Stimulated activated CD4-positive, alpha-beta T cell treated with anti-CD3 and anti-CD28 coated beads, Interleukin-2, amount 100 ng/mL, for 24 hours (primary cell): ENCODE data around the gene ZNF341.

Source experiments
- DNase-seq, 2 donors: peaks; one replicate each; pipeline ENCODE4 v3.0.0-alpha.2; 2020

The ZNF341 gene

DNA sequence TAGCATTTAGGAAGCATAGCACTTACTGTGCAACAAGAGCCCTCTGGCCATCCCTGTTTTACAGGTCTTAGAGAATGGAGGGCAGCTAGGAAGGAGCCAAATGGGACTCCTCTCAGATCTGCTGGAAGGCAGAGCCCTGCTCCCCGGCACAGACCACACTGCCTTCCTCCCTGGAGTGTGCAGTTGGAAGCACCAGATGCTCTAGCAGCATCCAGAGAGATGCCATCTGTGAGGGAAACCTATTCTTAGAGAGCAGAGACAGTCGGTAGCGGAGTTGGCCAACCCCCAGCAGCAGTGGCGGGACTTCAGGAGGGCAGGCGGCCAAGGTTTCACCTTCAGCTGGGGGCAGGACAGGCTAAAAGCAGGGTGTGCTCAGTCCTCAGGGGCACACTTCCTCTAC, 28.9 kb upstream of the ZNF341 start:
- no peak for DNase-seq

- DNase-seq, result no peak
Measured at GRCh38 chr20:33703498-33704137, 28.2 kb upstream of the ZNF341 start.

GRCh38 chr20:33704197-33704924, 27.4 kb upstream of the ZNF341 start:
- no peak for DNase-seq

- DNase-seq, result no peak
Measured at GRCh38 chr20:33707668-33708067, 24.1 kb upstream of the ZNF341 start.

DNA sequence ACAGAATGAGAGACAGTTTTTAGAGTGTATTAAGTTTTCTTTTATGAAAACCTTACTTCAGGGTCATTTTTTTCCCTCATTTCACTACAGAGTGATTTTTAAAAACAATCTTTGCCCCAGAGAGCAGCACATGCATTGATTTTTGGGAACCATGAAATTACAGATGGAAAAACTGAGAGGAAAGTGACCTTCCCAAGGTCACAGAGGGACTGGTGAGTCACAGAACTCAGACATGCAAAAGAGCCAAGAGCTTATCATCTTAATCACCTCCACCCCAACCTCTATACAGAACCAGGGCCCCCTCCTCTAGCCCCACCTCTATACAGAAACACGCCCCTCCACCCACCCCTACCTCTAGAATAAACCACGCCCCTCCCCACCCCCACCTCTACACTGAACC, 22.4 kb upstream of the ZNF341 start:
- DNase-seq, result no peak

DNA sequence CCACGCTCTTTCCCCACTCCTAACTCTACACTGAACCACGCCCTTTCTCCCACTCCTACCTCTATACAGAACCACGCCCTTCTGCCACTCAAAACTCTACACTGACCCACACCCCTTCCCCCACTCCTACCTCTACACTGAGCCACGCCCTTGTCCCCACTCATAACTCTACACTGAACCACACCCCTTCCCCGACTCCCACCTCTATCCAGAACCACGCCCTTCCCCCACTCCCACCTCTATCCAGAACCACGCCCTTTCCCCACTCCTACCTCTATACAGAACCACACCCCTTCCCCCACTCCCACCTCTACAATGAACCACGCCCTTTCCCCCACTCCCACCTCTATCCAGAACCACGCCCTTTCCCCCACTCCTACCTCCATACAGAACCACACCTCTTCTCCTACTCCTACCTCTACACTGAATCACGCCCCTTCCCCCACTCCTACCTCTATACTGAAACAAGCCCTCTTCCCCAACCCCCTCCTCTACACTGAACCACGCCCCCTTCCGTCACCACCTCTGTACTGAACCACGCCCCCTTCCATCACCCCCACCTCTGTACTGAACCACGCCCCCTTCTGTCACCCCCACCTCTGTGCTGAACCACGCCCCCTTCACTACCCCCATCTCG, 21.8 kb upstream of the ZNF341 start:
- DNase-seq, result no peak

- no peak for DNase-seq
Measured at GRCh38 chr20:33710681-33711445, 20.9 kb upstream of the ZNF341 start.

GRCh38 chr20:33711446-33711738, 20.4 kb upstream of the ZNF341 start:
- no peak for DNase-seq

DNA sequence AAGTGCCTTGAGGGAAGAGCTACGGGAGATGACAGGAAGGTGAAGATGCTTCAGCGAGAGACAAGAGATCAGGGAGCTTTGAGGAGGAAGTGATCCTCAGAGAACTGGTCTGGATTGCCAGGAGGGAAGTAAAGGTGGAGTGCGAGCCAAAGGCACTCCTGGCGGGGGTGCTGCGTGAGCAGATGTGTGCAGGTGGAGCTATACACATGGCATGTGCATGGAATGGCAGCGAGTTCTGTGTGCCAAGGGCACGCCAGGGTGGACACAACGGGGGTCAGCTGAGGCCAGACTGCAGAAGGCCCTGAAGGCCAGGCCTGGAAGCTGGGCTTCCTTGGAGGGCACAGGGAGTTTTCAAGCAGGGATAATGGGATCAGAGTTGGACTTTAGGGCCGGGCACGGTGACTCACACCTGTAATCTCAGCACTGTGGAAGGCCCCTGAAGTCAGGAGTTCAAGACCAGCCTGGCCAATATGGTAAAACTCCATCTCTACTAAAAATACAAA, 17.9 kb upstream of the ZNF341 start:
- no peak for DNase-seq

DNA sequence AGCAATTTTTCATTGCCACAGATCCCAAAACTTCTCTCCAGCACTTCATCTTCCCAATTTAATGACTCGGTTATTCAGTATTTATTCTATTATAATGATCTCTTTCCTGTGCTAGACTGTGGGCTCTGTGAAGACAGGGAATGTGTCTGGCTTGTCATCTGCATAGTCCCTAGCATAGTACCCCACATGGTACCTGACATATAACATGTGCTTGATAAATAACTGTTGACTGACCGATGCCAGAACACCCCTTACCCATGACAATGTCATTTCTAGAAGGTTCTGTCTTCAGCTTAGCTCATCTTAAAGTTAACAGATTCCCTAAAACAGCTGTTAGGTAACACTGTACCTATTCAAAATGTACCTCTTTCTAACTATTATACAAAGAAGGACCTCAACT, 15.3 kb upstream of the ZNF341 start:
- DNase-seq, result no peak

- no peak for DNase-seq
Measured at GRCh38 chr20:33719277-33719988, 12.4 kb upstream of the ZNF341 start.

DNA sequence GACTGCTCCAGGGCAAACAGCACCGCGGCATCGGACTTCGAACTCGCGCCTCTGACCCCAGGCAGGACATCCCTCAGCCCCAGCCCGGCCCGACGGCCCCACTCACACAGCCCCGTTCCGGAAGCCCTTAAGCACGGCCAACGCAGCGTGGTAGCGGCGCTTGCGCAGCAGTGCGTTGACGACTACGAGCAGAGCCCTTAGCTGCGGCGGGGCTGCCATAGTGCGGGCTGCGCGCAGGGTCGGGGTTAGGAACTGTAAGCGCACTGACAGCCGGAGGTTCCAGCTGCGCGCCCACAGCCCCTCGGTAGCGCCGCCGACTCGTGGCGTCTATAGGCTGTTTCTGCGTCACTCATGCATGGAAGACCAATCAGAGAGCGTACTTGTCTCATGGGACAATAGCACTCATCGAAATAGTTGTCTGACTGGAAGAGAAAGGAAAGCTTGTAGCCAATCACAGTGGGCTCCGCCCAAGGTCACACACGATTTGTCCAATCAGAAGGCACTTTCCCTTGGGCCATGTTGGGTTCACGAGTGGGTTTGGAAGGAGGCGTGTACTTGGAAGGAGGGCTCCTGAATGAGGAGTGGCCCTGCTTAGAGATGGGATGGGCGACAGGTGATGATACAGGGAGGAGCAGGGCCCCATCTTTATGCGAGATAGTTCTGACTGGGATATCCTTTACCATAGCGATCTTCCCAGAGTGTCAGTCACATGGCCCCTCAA, 11.6 kb upstream of the ZNF341 start, which contains the start of gene PXMP4:
Gene PXMP4 (minus strand): TSS at position 322 of the 721 bp plus-strand sequence. CDS start 103 bp downstream, at position 219.
- peak; percentile 79 to 84 for DNase-seq

DNA sequence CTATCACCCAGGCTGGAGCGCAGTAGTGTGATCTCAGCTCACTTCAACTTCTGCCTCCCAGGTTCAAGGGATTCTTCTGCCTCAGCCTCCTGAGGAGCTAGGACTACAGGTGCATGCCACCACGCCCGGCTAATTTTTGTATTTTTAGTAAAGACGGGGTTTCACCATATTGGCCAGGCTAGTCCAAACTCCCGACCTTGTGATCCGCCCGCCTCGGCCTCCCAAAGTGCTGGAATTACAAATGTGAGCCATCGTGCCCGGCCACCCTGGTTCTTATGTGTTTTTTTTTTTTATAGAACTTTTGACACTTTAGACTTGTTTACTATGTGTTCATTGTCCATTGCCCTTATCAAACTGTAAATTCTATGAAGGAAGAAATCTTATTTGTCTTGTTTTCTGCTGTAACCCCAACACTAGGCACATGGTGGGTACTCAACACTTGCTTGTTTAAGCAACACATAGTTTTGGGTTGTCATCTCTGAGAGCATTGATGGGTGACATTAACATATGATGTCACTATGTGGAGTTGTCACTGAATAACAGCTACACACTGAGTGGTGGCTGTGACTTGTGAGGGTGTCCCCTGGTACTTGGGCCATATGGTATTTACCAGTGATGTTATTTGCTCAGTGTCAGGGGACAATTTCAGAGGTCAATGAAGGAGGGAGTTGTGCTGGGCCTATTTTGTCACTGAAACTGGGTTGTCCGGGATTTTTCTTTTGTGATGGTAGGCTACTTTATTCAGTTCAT, 10.2 kb upstream of the ZNF341 start:
- no peak for DNase-seq

- no peak for DNase-seq
Measured at GRCh38 chr20:33724439-33725094, 7.2 kb upstream of the ZNF341 start.

DNA sequence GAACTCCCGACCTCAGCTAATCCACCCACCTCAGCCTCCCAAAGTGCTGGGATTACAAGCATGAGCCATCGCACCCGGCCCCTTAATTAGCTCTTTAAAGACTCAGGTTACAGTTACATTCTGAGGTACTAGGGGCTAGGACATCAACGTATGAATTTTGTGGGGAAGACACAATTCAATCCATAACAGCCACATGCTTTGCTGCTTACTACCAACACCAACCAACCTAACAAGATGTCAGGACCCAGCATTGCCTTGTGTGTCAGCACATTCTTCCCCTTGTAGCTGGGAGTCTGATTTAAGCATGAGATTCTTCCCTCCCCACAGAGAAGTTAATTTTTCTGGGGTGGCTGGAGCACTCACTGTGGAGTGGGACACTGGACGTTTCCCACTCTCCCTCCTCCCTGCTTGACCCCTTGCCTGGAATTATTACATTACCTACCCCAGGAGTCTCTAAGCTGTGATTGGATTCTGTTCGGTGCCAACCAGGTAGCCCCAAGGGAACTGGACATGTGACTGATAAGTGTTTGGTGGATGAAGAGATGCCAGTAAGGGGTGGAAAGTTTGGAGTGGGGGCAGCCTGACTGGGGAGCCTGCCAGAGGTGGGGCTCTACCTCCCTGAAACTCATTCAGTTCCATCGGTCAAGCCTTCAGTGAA, 6.1 kb upstream of the ZNF341 start:
- DNase-seq, result no peak

DNA sequence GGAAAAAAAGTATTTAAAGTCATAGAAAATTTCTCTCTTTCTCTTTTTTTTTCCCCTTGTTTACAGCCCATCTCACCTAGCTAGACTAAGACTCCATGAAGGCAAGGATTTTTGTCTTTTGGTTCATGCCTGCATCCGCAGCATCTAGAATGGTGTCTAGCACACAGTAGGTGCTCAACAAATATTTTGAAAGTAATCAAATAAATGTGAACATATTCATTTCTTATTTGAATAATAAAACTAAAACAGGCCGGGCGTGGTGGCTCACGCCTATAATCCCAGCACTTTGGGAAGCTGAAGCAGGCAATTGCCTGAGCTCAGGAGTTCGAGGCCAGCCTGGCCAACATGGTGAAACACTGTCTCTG, 4.7 kb upstream of the ZNF341 start:
- no peak for DNase-seq

DNA sequence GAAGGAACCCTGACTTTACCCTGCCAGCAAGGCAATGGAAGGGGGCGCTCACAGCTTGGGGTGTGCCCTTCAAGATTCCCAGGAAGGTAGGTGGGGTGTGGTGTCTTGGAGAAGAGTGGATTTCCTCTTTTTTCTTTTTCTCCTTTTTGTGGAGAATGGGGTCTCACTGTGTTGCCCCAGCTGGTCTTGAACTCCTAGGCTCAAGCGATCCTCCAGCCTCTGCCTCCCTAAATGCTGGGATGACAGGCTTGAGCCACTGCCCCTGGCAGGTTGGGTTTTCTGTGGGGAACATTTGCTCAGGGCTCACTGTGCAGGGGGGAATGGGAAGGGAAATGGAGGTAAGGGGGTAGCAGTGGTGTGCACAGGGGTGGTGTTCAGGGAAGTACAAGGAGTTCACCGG, 4.0 kb upstream of the ZNF341 start:
- no peak for DNase-seq

GRCh38 chr20:33728463-33728862, 3.3 kb upstream of the ZNF341 start:
- no peak for DNase-seq

- DNase-seq, result no peak
Measured at GRCh38 chr20:33729101-33729500, 2.7 kb upstream of the ZNF341 start.
